Eye (tissue), 1 donor: Measurements from ENCODE around the gene SNPH.

ENCODE experiments used
- DNase-seq: peaks from one replicate; pipeline ENCODE4 v3.0.0-alpha.2; 2015

The SNPH gene

GRCh38 chr20:1325173-1326030 is 59.3 kb downstream of the SNPH start:
- DNase-seq, result peak; percentile 99

- DNase-seq, result no peak
These were observed 60.2 kb downstream of the SNPH start for GRCh38 chr20:1326031-1326930.

GRCh38 chr20:1327241-1327653 is 61.2 kb downstream of the SNPH start:
- DNase-seq, result no peak

GRCh38 chr20:1327827-1328679 is 62.0 kb downstream of the SNPH start:
- no peak for DNase-seq

GRCh38 chr20:1328680-1329330 is 62.7 kb downstream of the SNPH start, which contains the start of gene SDCBP2:
Gene SDCBP2, minus strand, starts transcription at chr20:1329139. Its CDS starts 8,723 bp downstream, at chr20:1320416.
- no peak for DNase-seq

GRCh38 chr20:1330075-1330830 is 64.2 kb downstream of the SNPH start:
- DNase-seq, result no peak

GRCh38 chr20:1331101-1331500 is 65.0 kb downstream of the SNPH start:
- DNase-seq, result no peak

- DNase-seq, result no peak
These were observed 65.8 kb downstream of the SNPH start for GRCh38 chr20:1331801-1332453.

- DNase-seq, result no peak
These were observed 66.7 kb downstream of the SNPH start for GRCh38 chr20:1332749-1333300.

- no peak for DNase-seq
These were observed 67.6 kb downstream of the SNPH start for GRCh38 chr20:1333462-1334369.

GRCh38 chr20:1334370-1334731 is 68.3 kb downstream of the SNPH start:
- no peak for DNase-seq

GRCh38 chr20:1334761-1335160 is 68.7 kb downstream of the SNPH start:
- DNase-seq, result no peak

GRCh38 chr20:1335961-1336698 is 70.0 kb downstream of the SNPH start:
- DNase-seq, result no peak

- no peak for DNase-seq
These were observed 70.7 kb downstream of the SNPH start for GRCh38 chr20:1336699-1337367.

- DNase-seq, result no peak
These were observed 71.3 kb downstream of the SNPH start for GRCh38 chr20:1337441-1337840.

GRCh38 chr20:1338096-1338495 is 72.0 kb downstream of the SNPH start:
- DNase-seq, result no peak

GRCh38 chr20:1338801-1339200 is 72.7 kb downstream of the SNPH start:
- no peak for DNase-seq
